ENCODE measurements around the gene MST1R.

Gene MST1R

GRCh38 chr3:49844464-49845183 is 59.0 kb downstream of the MST1R start:
- no peak overlapping the region for H3K27ac ChIP-seq
- TF ChIP-seq ZFX (IDR thresholded peaks at IDR 0.05; ENCODE audit: borderline replicate concordance) (no peak), CTCF (IDR thresholded peaks at IDR 0.05) (no peak)

GRCh38 chr3:49842843-49843517 is 60.7 kb downstream of the MST1R start:
- TF ChIP-seq ZFX (IDR thresholded peaks at IDR 0.05; ENCODE audit: borderline replicate concordance), result no peak
- TF ChIP-seq CTCF (IDR thresholded peaks at IDR 0.05), result no peak
- no peak overlapping the region for H3K27ac ChIP-seq

DNA sequence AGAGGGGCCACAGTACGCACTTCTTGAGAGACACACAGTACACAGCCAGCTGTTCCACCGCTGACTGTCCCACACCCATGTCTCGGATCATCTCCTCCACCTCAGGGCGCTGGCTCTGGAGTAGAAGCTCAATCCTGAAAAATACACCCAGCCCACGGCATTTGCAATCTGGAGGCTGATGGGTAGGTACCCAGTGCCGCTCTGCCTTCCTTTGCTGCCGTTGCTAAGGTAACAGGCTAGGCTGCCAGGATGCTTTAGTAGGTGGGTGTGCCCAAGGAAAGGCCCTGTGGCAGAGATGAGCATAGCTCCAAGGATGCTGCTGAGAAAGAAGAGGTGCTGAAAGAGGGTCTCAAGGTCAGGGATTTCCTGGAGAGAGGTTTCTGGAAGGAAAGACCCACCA is 61.9 kb downstream of the MST1R start:
- no peak for TF ChIP-seq CTCF (IDR thresholded peaks at IDR 0.05)
- TF ChIP-seq ZFX (IDR thresholded peaks at IDR 0.05; ENCODE audit: borderline replicate concordance), result no peak
- H3K27ac ChIP-seq, result no peak overlapping the region

DNA sequence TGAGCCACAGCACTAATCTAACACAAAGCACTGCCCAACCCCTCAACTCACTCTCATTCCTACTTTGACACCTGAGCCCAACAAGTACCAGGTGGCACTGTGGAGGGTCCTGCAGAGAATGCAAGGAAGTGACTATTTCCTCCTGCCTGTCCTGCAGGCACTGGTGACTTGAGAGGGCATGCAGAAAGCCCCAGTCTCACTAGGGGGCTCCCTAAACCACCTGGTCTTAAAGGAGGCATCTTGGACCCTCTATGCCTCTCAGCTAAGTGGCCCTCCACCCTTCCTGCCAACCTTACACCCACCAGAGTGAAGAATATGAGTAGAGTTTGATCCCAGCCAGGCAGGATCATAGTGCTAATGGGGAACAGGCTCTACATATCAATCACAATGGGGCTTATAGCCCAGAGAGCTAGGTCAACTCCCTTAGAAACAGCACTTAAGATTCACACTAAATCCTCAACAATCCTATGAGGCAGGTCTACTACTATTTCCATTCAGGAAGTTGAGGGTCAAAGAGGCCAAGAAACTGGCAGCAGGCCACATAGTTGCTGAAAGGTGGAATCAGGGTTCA is 62.5 kb downstream of the MST1R start:
- no peak overlapping the region for H3K27ac ChIP-seq
- TF ChIP-seq ZFX (IDR thresholded peaks at IDR 0.05; ENCODE audit: borderline replicate concordance) (no peak), CTCF (IDR thresholded peaks at IDR 0.05) (peak; percentile 34)

DNA sequence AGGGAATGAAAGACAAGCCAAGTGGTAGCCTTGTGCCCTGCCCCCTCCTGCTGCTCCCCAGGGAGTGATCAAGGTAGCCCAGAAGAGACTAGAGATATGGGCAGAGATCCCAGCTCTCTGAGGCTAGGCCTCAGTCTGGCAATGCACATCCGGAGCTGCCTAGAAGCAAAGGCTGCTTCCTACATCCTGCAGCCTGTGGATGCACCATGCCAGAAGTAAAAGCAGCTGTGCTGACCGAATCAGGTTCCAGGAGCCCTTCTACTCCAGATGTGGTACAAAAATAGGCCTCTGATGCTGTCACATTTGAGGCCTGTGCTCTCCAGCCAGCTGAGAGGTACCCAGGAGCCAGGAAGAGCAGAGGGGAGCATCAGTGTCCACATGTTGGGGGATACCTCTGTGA is 63.3 kb downstream of the MST1R start:
- no peak for TF ChIP-seq CTCF (IDR thresholded peaks at IDR 0.05)
- no peak for TF ChIP-seq ZFX (IDR thresholded peaks at IDR 0.05; ENCODE audit: borderline replicate concordance)
- H3K27ac ChIP-seq, result no peak overlapping the region

GRCh38 chr3:49839193-49839809 is 64.4 kb downstream of the MST1R start:
- peak; percentile 94 for TF ChIP-seq CTCF (IDR thresholded peaks at IDR 0.05)
- no peak for TF ChIP-seq ZFX (IDR thresholded peaks at IDR 0.05; ENCODE audit: borderline replicate concordance)
- H3K27ac ChIP-seq, result no peak overlapping the region
